Upper lobe of left lung (tissue), 6 donors: Measurements from ENCODE around the gene UBE3B. TPM values are rescaled to one million over a fixed set of nuclear protein-coding genes. Genes with fewer than 3 reads are reported as not detected.

Experiments
- ATAC-seq, 2 donors: fragments of 200-7000 bp; cut with Tn5 transposase; one replicate each; pipeline ENCODE4 v1.9.1; 2022; ENCODE audit warnings: mild to moderate bottlenecking in 2 of 2, moderate library complexity in 2 of 2; ENCODE audit not compliant: low FRiP score in 2 of 2
- DNase-seq, 2 donors: peaks; one replicate each; pipeline ENCODE4 v3.0.0-alpha.2; 2019 to 2020
- H3K27ac ChIP-seq, 4 donors: fragments of 200-600 bp; sonication (generic); one replicate each; pipeline ENCODE4 v1.5.1; 2016 to 2019
- H3K27me3 ChIP-seq, 4 donors: fragments of 200-600 bp; sonication (generic); one replicate each; pipeline ENCODE4 v1.5.1; 2017 to 2019
- H3K36me3 ChIP-seq, 4 donors: fragments of 200-600 bp; sonication (generic); one replicate each; pipeline ENCODE4 v1.5.1; 2016 to 2019
- H3K4me1 ChIP-seq, 4 donors: fragments of 200-600 bp; sonication (generic); one replicate each; pipeline ENCODE4 v1.5.1; 2018 to 2019
- H3K4me3 ChIP-seq, 4 donors: fragments of 200-600 bp; sonication (generic); one replicate each; pipeline ENCODE4 v1.5.1; 2017 to 2019; ENCODE audit warnings: mild to moderate bottlenecking in 2 of 4, moderate library complexity in 1 of 4
- H3K9me3 ChIP-seq, 4 donors: fragments of 200-600 bp; sonication (generic); one replicate each; pipeline ENCODE4 v1.5.1; 2018 to 2019
- EP300 ChIP-seq, 4 donors: sonication (generic); formaldehyde crosslinking; IDR thresholded peaks; one replicate each; pipeline ENCODE4 v1.5.1; 2017; ENCODE audit warnings: antibody characterized with exemption in 4 of 4, control low read depth in 2 of 4
- POLR2A ChIP-seq, 4 donors: fragments of 450-650 bp; IDR thresholded peaks; one replicate each; pipeline ENCODE4 v1.5.1; 2016 to 2017; ENCODE audit warnings: antibody characterized with exemption in 4 of 4, mild to moderate bottlenecking in 2 of 4
- POLR2AphosphoS5 ChIP-seq, 2 donors: sonication (generic); formaldehyde crosslinking; IDR thresholded peaks; one replicate each; pipeline ENCODE4 v1.5.1; 2017; ENCODE audit warnings: antibody characterized with exemption in 2 of 2
- WGBS, 2 donors: methylation state at CpG; one replicate each; pipeline ENCODE4 v1.1.5; 2017 to 2018; 5-methylcytosine and 5-hydroxymethylcytosine counted together
- total RNA-seq, 6 donors: library from RNA; depleted of rRNA in 4 of 6; stranded (reverse); fragments of >200 nt in 4 of 6; gene quantifications; one replicate each; pipeline versions ENCODE4 v1.1.0 to v1.2.1, GENCODE V29; 2016 to 2021
- TF ChIP-seq, protein P1 (sequence below), 6 experiments: fragments of 450-650 bp in 4 of 6; fragments of 200-600 bp in 2 of 6; sonication (generic) in 2 of 6; IDR thresholded peaks; one replicate each; pipeline ENCODE4 v1.5.1; 2016 to 2019; ENCODE audit warnings: antibody characterized with exemption in 6 of 6
- donor health status: DM: no; HTN: no; CAD: no; lungs with moderate emphysema.
- donor health status: DM: no; HTN: yes; CAD: no; lungs with severe emphysema.

UBE3B gene
- total RNA-seq, 6 donors from 2014 or later, result 27.0 to 69.1 (median 44.7) TPM

DNA sequence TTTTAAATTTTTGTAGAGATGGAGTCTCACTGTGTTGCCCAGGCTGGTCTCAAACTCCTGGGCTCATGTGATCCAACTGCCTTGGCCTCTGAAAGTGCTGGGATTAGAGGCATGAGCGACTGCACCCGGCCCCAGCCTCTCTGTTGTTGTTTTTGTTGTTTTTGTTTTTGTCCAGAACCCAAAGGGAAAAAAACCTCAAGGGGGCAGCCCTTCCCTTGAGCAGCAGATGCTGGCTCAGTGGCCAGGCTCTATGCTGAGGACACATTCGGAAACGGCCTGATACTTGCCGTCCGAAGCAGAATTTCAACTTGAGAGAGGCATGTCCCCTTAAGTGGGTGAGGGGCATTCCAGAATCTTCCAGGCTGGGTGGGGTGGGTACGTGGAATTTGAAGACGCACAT, 102.8 kb downstream of the UBE3B start:
- peaks cover 10 to 81% (median 51%) of the 10 kb centered on the region in 4 donors for H3K36me3 ChIP-seq
- H3K4me1 ChIP-seq, result peaks cover 0 to 7% (median 4%) of the 10 kb centered on the region in 4 donors
- DNase-seq (no peak), ATAC-seq (no peak)
- H3K27me3 ChIP-seq, result no peaks in the 10 kb centered on the region
- TF ChIP-seq, protein P1, sequence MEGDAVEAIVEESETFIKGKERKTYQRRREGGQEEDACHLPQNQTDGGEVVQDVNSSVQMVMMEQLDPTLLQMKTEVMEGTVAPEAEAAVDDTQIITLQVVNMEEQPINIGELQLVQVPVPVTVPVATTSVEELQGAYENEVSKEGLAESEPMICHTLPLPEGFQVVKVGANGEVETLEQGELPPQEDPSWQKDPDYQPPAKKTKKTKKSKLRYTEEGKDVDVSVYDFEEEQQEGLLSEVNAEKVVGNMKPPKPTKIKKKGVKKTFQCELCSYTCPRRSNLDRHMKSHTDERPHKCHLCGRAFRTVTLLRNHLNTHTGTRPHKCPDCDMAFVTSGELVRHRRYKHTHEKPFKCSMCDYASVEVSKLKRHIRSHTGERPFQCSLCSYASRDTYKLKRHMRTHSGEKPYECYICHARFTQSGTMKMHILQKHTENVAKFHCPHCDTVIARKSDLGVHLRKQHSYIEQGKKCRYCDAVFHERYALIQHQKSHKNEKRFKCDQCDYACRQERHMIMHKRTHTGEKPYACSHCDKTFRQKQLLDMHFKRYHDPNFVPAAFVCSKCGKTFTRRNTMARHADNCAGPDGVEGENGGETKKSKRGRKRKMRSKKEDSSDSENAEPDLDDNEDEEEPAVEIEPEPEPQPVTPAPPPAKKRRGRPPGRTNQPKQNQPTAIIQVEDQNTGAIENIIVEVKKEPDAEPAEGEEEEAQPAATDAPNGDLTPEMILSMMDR (IDR thresholded peaks at IDR 0.05), result no peak
- TF ChIP-seq EP300 (IDR thresholded peaks at IDR 0.05), result no peak
- TF ChIP-seq POLR2AphosphoS5 (IDR thresholded peaks at IDR 0.05), result no peak
- no peak for TF ChIP-seq POLR2A (IDR thresholded peaks at IDR 0.05)
- H3K9me3 ChIP-seq, result no peaks in the 10 kb centered on the region
- H3K27ac ChIP-seq, result no peak overlapping the region
- no peak overlapping the region for H3K4me3 ChIP-seq
- 84 to 90% methylated on average over 8 of the region's 8 CpGs for WGBS, 2 donors

DNA sequence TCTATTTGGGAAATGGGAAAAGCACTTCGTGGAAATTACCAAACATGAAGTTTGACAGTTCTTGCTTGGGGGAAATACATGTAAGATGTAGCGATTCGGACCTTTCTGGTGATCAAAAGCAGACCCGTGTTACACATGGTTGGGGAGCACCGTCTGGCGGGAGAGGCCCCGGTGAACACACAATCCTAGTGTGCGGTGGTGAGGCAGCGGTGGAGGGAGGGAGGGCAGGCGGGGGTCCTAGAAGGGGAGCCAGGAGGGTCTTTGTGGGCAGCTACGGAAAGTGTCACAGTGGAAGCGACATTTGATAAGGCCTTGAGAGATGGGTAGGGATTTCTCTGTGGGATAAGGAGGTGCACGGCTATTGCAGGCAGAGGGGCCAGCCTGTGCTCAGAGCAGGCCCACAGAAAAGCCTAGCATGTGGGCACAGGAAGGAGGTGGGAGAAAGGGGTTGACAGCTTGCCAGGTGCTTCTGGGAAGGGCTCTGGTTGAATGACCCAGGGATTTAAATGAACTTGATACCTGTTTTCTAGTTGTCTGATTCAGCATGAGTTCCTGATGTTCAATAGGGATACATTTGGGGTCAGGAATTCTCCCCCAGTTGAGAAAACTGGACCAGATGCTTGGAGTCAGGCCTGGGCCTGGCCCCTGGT, 103.4 kb downstream of the UBE3B start:
- H3K36me3 ChIP-seq, result peaks cover 12 to 82% (median 51%) of the 10 kb centered on the region in 4 donors
- DNase-seq, result peak in 1 of 2 donors; percentile 24
- H3K4me3 ChIP-seq, result no peak overlapping the region
- H3K4me1 ChIP-seq, result peaks cover 0 to 7% (median under 1%) of the 10 kb centered on the region in 4 donors
- H3K27me3 ChIP-seq, result no peaks in the 10 kb centered on the region
- peak overlapping the region in 1 of 4 donors; percentile 55 for H3K27ac ChIP-seq
- no peak for ATAC-seq
- TF ChIP-seq EP300 (IDR thresholded peaks at IDR 0.05) (no peak), POLR2AphosphoS5 (IDR thresholded peaks at IDR 0.05) (no peak)
- 91 to 94% methylated on average over 13 of the region's 13 CpGs for WGBS, 2 donors
- no peaks in the 10 kb centered on the region for H3K9me3 ChIP-seq

DNA sequence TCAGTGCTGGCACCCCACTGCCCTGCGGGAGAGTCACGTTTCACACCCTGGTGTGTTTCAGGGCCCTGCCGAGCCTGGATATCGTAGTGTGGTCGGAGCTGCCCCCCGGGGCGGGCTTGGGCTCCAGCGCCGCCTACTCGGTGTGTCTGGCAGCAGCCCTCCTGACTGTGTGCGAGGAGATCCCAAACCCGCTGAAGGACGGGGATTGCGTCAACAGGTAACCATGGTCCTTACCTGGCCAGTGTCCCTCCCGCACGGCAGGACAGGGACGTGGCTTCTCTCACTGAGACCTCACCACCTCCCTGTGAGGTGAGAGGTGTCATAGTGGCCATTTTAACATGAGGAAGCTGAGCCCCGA, 103.9 kb downstream of the UBE3B start:
- Histone ChIP-seq H3K9me3 (no peaks in the 10 kb centered on the region), H3K4me3 (no peak overlapping the region), H3K36me3 (peaks cover 12 to 80% (median 52%) of the 10 kb centered on the region in 4 donors), H3K27me3 (no peaks in the 10 kb centered on the region), H3K27ac (peak overlapping the region in 2 of 4 donors; percentile 55 to 64), H3K4me1 (peaks cover 0 to 7% (median 0%) of the 10 kb centered on the region in 4 donors)
- 92% methylated on average over 17 to 18 of the region's 18 CpGs for WGBS, 2 donors
- TF ChIP-seq, protein P1 (IDR thresholded peaks at IDR 0.05), result no peak
- no peak for TF ChIP-seq EP300 (IDR thresholded peaks at IDR 0.05)
- no peak for TF ChIP-seq POLR2AphosphoS5 (IDR thresholded peaks at IDR 0.05)
- TF ChIP-seq POLR2A (IDR thresholded peaks at IDR 0.05), result no peak
- no peak for ATAC-seq
- DNase-seq, result peak in 1 of 2 donors; percentile 60

DNA sequence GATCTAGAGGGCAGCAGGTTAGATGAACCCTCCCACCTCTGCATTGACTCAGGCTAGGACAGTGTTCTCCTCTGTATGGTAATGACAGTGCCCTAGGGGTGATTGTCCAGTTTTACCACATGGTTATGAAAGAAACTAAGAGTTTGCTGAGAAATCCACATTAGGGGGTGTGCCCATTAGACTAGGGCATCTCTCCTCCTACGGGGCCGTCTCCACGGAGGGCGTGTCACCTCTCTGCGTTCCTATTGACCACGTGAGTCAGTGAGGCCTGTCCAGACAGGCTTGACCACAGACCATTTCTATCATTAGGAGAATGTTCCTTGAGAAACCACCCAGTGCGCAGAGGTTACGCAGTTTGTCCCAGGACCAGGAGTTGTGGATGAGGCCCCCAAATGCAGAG, 104.4 kb downstream of the UBE3B start:
- peaks cover 8 to 82% (median 52%) of the 10 kb centered on the region in 4 donors for H3K36me3 ChIP-seq
- H3K9me3 ChIP-seq, result no peaks in the 10 kb centered on the region
- H3K27ac ChIP-seq, result peak overlapping the region in 2 of 4 donors; percentile 55 to 64
- H3K4me1 ChIP-seq, result peaks cover 0 to 7% (median 0%) of the 10 kb centered on the region in 4 donors
- DNase-seq (peak in 1 of 2 donors; percentile 52), ATAC-seq (peak; percentile 35 to 74)
- TF ChIP-seq, protein P1 (IDR thresholded peaks at IDR 0.05), result no peak
- TF ChIP-seq POLR2AphosphoS5 (IDR thresholded peaks at IDR 0.05) (no peak), EP300 (IDR thresholded peaks at IDR 0.05) (no peak), POLR2A (IDR thresholded peaks at IDR 0.05) (no peak)
- H3K4me3 ChIP-seq, result no peak overlapping the region
- 71 to 77% methylated on average over 8 of the region's 8 CpGs for WGBS, 2 donors
- H3K27me3 ChIP-seq, result no peaks in the 10 kb centered on the region

DNA sequence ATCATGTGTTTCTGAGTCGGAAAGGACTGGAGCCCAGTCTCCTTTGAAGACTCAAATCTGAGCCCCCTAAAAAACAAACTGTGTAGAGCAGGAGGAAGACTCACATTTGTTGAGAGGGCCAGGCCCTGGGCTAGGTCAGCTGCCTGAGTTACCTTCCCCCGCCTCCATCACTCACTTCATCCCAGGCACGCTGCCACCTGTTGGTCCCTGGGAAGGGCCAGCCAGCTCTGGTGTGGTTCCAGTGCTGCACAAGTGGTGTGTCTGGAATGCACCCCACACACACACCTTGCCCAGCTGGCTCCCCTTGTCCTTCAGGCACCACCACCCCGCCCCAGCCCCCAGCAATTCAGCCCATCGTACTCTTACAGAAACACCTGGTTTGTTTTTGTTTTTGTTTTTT, 105.2 kb downstream of the UBE3B start:
- peak in 1 of 2 donors; percentile 91 for DNase-seq
- peak overlapping the region in 2 of 4 donors; percentile 40 to 64 for H3K27ac ChIP-seq
- H3K4me1 ChIP-seq, result peaks cover 0 to 7% (median 0%) of the 10 kb centered on the region in 4 donors
- no peak for TF ChIP-seq POLR2A (IDR thresholded peaks at IDR 0.05)
- TF ChIP-seq POLR2AphosphoS5 (IDR thresholded peaks at IDR 0.05), result no peak
- TF ChIP-seq, protein P1 (IDR thresholded peaks at IDR 0.05), result no peak
- TF ChIP-seq EP300 (IDR thresholded peaks at IDR 0.05), result no peak
- H3K27me3 ChIP-seq, result no peaks in the 10 kb centered on the region
- 58 to 77% methylated on average over 5 of the region's 5 CpGs for WGBS, 2 donors
- peak; percentile 63 to 85 for ATAC-seq
- no peaks in the 10 kb centered on the region for H3K9me3 ChIP-seq
- H3K4me3 ChIP-seq, result no peak overlapping the region
- H3K36me3 ChIP-seq, result peaks cover 8 to 82% (median 51%) of the 10 kb centered on the region in 4 donors
